ENCODE measurements around the gene SPIC.

DNA sequence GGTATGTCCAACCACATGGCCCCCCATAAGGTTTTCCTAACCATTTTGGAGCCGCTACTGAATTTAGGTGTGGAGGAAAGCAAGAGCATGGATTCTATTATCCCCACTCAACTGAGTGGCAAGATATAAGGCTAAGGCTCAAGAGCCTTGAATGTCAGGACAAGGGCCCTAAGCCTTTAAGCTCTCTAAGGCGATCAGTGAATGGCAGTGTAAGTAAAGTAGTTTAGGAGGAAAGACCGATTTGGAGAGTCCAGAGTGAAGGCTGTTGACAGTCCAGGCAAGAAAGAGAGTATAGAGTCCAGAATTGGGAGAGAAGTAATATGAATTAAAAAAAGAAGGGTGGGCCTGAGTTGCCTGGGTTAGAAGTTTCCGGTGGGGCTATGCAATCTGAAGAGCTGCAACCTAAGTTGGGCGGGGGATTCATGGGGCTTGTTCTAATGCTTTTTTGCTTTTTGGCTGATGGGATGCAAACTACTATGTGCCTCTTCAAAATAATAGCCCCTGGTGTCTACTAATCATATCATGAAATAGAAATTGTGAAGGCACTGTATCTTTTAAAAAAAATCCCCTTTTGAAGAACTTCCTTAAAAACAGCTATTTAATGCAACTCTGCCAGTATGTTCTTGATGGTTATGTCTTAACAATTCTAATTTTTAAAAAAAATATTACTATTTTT is at the start of gene SPIC:
- TF ChIP-seq CTCF (conservative IDR thresholded peaks at IDR 0.05 in 1 of 2, IDR thresholded peaks at IDR 0.05 in 1 of 2; ENCODE audit: low read depth in 1 of 2, low read length in 2 of 2) (no peak), EZH2 (IDR thresholded peaks at IDR 0.05; ENCODE audit: low read length, missing control alignments) (no peak)

All from fibroblast of lung (primary cell).